ENCODE results near the gene RAD51B. TPM values are rescaled to one million over a fixed set of nuclear protein-coding genes. Genes with fewer than 3 reads are reported as not detected.
A peak's percentile ranks its signal among the peaks of the same experiment; 100 is the strongest.

The RAD51B gene
- total and polyA plus RNA-seq, 2 of the 13 experiments (the other 11 are each of a cell fraction or from before 2014, with no cell fraction given) = 7.0 to 9.5 TPM

DNA sequence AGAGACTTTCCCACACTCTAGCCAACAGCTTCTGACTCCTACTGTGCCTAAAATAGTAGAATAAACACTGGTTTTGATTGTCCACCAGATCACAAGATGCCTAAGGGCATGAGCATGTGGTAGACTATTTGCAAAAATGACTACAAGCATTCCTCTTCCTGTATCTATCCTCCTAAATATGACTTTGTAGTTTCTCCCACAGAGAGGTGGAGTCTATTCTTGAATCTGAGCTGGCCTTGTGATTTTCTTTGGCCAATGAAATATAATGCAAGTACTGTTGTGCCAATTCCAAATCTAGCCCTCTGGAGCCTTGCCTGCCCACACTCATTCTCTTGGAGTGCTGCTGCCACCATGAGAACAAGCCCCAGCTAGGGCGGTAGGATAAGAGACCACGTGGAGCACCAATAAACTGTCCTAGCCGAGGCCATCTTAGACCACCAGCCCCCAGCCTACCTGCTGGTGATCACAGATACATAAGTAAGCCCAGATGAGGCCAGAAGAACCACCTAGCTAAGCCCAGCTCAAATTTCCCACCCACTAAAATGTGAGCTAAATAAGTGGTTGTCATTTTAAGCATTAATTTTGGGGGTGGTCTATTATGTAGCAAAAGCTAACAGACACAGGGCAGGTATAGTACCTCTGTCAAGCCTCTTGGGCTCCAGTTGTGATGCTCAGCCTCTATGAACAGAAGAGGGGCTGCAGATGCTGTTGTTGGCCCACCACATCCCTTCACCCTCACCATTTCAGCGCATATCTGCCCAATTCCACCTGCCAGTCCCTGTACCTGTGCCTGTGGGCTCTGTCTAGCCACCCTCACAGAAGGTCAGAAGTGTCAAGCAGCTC lies 955.4 kb downstream of the RAD51B start:
- H3K9ac ChIP-seq (ENCODE audit: insufficient read depth, low read depth, low read length) = no peak overlapping the region
- H3K27ac ChIP-seq (ENCODE audit: extremely low read length, insufficient read depth, low read length) = no peak overlapping the region
- WGBS (ENCODE audit: low lambda C conversion rate) = 98% methylated on average over 4 of the region's 4 CpGs
- in situ Hi-C loops (cut with HindIII; ENCODE audit: extremely low pct_ligation_motif_present, low pct_unique_long_range_greater_than_20kb) (no loop called here), intact Hi-C loops (cut with micrococcal nuclease; ENCODE audit: unreplicated experiment) (no loop called here)
- H3K27me3 ChIP-seq (ENCODE audit: control insufficient read depth in 1 of 2, insufficient read depth in 2 of 2, low read length in 2 of 2) = no peaks in the 10 kb centered on the region
- FAIRE-seq (no peak), DNase-seq (ENCODE audit: low spot score) (peak; percentile 78), ATAC-seq (no peak)
- CTCF ChIA-PET (ENCODE audit: low intra/inter-chr PET ratio, low total read pairs) = interaction anchor here (0.8 kb wide), 1 partner anchor 58 kb away, joined by 3 read pairs; no protein-coding TSS in a partner anchor
- H4K20me1 ChIP-seq (ENCODE audit: insufficient read depth, low read length) = no peaks in the 10 kb centered on the region
- H2AFZ ChIP-seq (ENCODE audit: low read length) = no peak overlapping the region
- BruUV-seq (replicated peaks) = no TSS peak
- no peaks in the 10 kb centered on the region for H3K79me2 ChIP-seq (ENCODE audit: insufficient read depth, low read length)
- H3K4me2 ChIP-seq (ENCODE audit: low read depth, low read length) = no peak overlapping the region
- H3K9me3 ChIP-seq (ENCODE audit: low read length) = no peaks in the 10 kb centered on the region
- no peaks in the 10 kb centered on the region for H3K36me3 ChIP-seq (replicated peaks in 1 of 2; ENCODE audit: control insufficient read depth in 1 of 2, insufficient read depth in 2 of 2, low read length in 2 of 2)
- POLR2A ChIA-PET = interaction anchor here (0.8 to 1.5 kb wide), 6 partner anchors 9 to 47 kb away, joined by 3 to 8 read pairs (median 4); partner anchors contain the start of gene ZFP36L1
- H3K4me1 ChIP-seq (ENCODE audit: insufficient read depth, low read length) = peaks cover 49% of the 10 kb centered on the region
- TF ChIP-seq, protein P1, sequence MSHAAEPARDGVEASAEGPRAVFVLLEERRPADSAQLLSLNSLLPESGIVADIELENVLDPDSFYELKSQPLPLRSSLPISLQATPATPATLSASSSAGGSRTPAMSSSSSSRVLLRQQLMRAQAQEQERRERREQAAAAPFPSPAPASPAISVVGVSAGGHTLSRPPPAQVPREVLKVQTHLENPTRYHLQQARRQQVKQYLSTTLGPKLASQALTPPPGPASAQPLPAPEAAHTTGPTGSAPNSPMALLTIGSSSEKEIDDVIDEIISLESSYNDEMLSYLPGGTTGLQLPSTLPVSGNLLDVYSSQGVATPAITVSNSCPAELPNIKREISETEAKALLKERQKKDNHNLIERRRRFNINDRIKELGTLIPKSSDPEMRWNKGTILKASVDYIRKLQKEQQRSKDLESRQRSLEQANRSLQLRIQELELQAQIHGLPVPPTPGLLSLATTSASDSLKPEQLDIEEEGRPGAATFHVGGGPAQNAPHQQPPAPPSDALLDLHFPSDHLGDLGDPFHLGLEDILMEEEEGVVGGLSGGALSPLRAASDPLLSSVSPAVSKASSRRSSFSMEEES (CRISPR knock-in tag; IDR thresholded peaks at IDR 0.05) = peak; percentile 54; the same call in 1 of the 2 replicates
- TF ChIP-seq ZNF331 (CRISPR knock-in tag; IDR thresholded peaks at IDR 0.05) (peak; percentile 97), ZSCAN29 (CRISPR knock-in tag; conservative IDR thresholded peaks at IDR 0.05) (no peak)
- H3K4me3 ChIP-seq (replicated peaks in 1 of 3; ENCODE audit: insufficient read depth in 1 of 3, low read depth in 2 of 3, low read length in 3 of 3) = no peak overlapping the region

GRCh38 chr14:68775614-68776126 lies 956.1 kb downstream of the RAD51B start:
- no peaks in the 10 kb centered on the region for H3K9me3 ChIP-seq (ENCODE audit: low read length)
- peaks cover 56% of the 10 kb centered on the region for H3K4me1 ChIP-seq (ENCODE audit: insufficient read depth, low read length)
- H4K20me1 ChIP-seq (ENCODE audit: insufficient read depth, low read length) = no peaks in the 10 kb centered on the region
- ChIA-PET POLR2A (interaction anchor here (0.8 to 1.4 kb wide), 3 partner anchors 16 to 47 kb away, joined by 3 to 8 read pairs (median 7); partner anchors contain the start of gene ZFP36L1), CTCF (ENCODE audit: low intra/inter-chr PET ratio, low total read pairs) (no interaction called here)
- no peaks in the 10 kb centered on the region for H3K27me3 ChIP-seq (ENCODE audit: control insufficient read depth in 1 of 2, insufficient read depth in 2 of 2, low read length in 2 of 2)
- no peak overlapping the region for H3K4me3 ChIP-seq (replicated peaks in 1 of 3; ENCODE audit: insufficient read depth in 1 of 3, low read depth in 2 of 3, low read length in 3 of 3)
- H3K27ac ChIP-seq (ENCODE audit: extremely low read length, insufficient read depth, low read length) = no peak overlapping the region
- no peak overlapping the region for H3K4me2 ChIP-seq (ENCODE audit: low read depth, low read length)
- no TSS peak for BruUV-seq (replicated peaks)
- no peak overlapping the region for H2AFZ ChIP-seq (ENCODE audit: low read length)
- WGBS (ENCODE audit: low lambda C conversion rate) = 83% methylated on average over 6 of the region's 6 CpGs
- H3K36me3 ChIP-seq (replicated peaks in 1 of 2; ENCODE audit: control insufficient read depth in 1 of 2, insufficient read depth in 2 of 2, low read length in 2 of 2) = no peaks in the 10 kb centered on the region
- ATAC-seq (no peak), DNase-seq (ENCODE audit: low spot score) (no peak), FAIRE-seq (no peak)
- H3K79me2 ChIP-seq (ENCODE audit: insufficient read depth, low read length) = no peaks in the 10 kb centered on the region
- in situ Hi-C loops (cut with HindIII; ENCODE audit: extremely low pct_ligation_motif_present, low pct_unique_long_range_greater_than_20kb) = no loop called here
- intact Hi-C loops (cut with micrococcal nuclease; ENCODE audit: unreplicated experiment) = no loop called here
- H3K9ac ChIP-seq (ENCODE audit: insufficient read depth, low read depth, low read length) = no peak overlapping the region
- no peak for TF ChIP-seq ZNF781 (CRISPR knock-in tag; IDR thresholded peaks at IDR 0.05; ENCODE audit: borderline replicate concordance, not compliant biosample characterization)
- no peak for TF ChIP-seq CHCHD3 (CRISPR knock-in tag; IDR thresholded peaks at IDR 0.05)
- TF ChIP-seq ZNF841 (CRISPR knock-in tag; IDR thresholded peaks at IDR 0.05; ENCODE audit: borderline replicate concordance) = no peak
- no peak for TF ChIP-seq ZNF790 (CRISPR knock-in tag; IDR thresholded peaks at IDR 0.05; ENCODE audit: borderline replicate concordance)
- TF ChIP-seq GTF3A (CRISPR knock-in tag; conservative IDR thresholded peaks at IDR 0.05) = no peak
- no peak for TF ChIP-seq MIXL1 (CRISPR knock-in tag; IDR thresholded peaks at IDR 0.05)
- TF ChIP-seq ZNF768 (CRISPR knock-in tag; IDR thresholded peaks at IDR 0.05) = no peak
- no peak for TF ChIP-seq ATM (IDR thresholded peaks at IDR 0.05; ENCODE audit: borderline replicate concordance)
- no peak for TF ChIP-seq ZEB1 (IDR thresholded peaks at IDR 0.05; ENCODE audit: insufficient replicate concordance, low read depth)
- no peak for TF ChIP-seq THAP7 (CRISPR knock-in tag; IDR thresholded peaks at IDR 0.05)

All from HepG2 (cell line).